ENCODE data around the gene GNAS-AS1.

Gene GNAS-AS1

GRCh38 chr20:58895448-58896180 lies 44.9 kb upstream of the GNAS-AS1 start:
- no peak for DNase-seq (ENCODE audit: low read depth)
- TF ChIP-seq CTCF (IDR thresholded peaks at IDR 0.05; ENCODE audit: control insufficient read depth, insufficient read depth, low read depth, low read length, missing control alignments) = no peak
- peak overlapping the region; percentile 12 for H3K4me3 ChIP-seq (ENCODE audit: control insufficient read depth, low read depth, low read length)

- DNase-seq (ENCODE audit: low read depth) = no peak
- peak overlapping the region; percentile 12 for H3K4me3 ChIP-seq (ENCODE audit: control insufficient read depth, low read depth, low read length)
- TF ChIP-seq CTCF (IDR thresholded peaks at IDR 0.05; ENCODE audit: control insufficient read depth, insufficient read depth, low read depth, low read length, missing control alignments) = no peak
Observed at GRCh38 chr20:58894652-58895447, 44.1 kb upstream of the GNAS-AS1 start.

GRCh38 chr20:58893355-58894120 lies 42.8 kb upstream of the GNAS-AS1 start:
- peak overlapping the region; percentile 94 for H3K4me3 ChIP-seq (ENCODE audit: control insufficient read depth, low read depth, low read length)
- TF ChIP-seq CTCF (IDR thresholded peaks at IDR 0.05; ENCODE audit: control insufficient read depth, insufficient read depth, low read depth, low read length, missing control alignments) = no peak
- no peak for DNase-seq (ENCODE audit: low read depth)

- DNase-seq (ENCODE audit: low read depth) = no peak
- peak overlapping the region; percentile 94 for H3K4me3 ChIP-seq (ENCODE audit: control insufficient read depth, low read depth, low read length)
- no peak for TF ChIP-seq CTCF (IDR thresholded peaks at IDR 0.05; ENCODE audit: control insufficient read depth, insufficient read depth, low read depth, low read length, missing control alignments)
Observed at GRCh38 chr20:58892932-58893224, 42.2 kb upstream of the GNAS-AS1 start.

GRCh38 chr20:58892141-58892931 lies 41.6 kb upstream of the GNAS-AS1 start:
- peak overlapping the region; percentile 94 for H3K4me3 ChIP-seq (ENCODE audit: control insufficient read depth, low read depth, low read length)
- no peak for TF ChIP-seq CTCF (IDR thresholded peaks at IDR 0.05; ENCODE audit: control insufficient read depth, insufficient read depth, low read depth, low read length, missing control alignments)
- no peak for DNase-seq (ENCODE audit: low read depth)

- H3K4me3 ChIP-seq (ENCODE audit: control insufficient read depth, low read depth, low read length) = peak overlapping the region; percentile 94
- TF ChIP-seq CTCF (IDR thresholded peaks at IDR 0.05; ENCODE audit: control insufficient read depth, insufficient read depth, low read depth, low read length, missing control alignments) = no peak
- DNase-seq (ENCODE audit: low read depth) = no peak
Observed at GRCh38 chr20:58891718-58892140, 41.0 kb upstream of the GNAS-AS1 start.
